HL-60 (cell line): Measurements from ENCODE around the gene SSTR1.

Experiments used
- CTCF ChIP-seq: IDR thresholded peaks from one replicate; pipeline ENCODE4 v1.5.1; 2011; ENCODE audit warnings: low read length, control low read depth, inconsistent platforms; ENCODE audit not compliant: insufficient read depth
- GABPA ChIP-seq: IDR thresholded peaks from 2 replicates; pipeline ENCODE4 v1.6.1; 2012; ENCODE audit warnings: low read depth
- POLR2AphosphoS5 ChIP-seq: IDR thresholded peaks from 2 replicates; pipeline ENCODE4 v1.6.1; 2012; ENCODE audit warnings: low read depth
- REST ChIP-seq: IDR thresholded peaks from 2 replicates; pipeline ENCODE4 v1.6.1; 2012; ENCODE audit warnings: low read depth; ENCODE audit not compliant: insufficient replicate concordance

GRCh38 chr14:38171197-38171596, 36.5 kb upstream of the SSTR1 start:
- TF ChIP-seq CTCF: no peak
- no peak for TF ChIP-seq POLR2AphosphoS5
- TF ChIP-seq REST: no peak
- TF ChIP-seq GABPA: no peak
